Karpas-422 (cell line): ENCODE results near the gene ODF2. TPM values are rescaled to one million over a fixed set of nuclear protein-coding genes. Genes with fewer than 3 reads are reported as not detected.
"Not testable (repeated sequence)": the region's sequence is repeated elsewhere in the genome, so short reads cannot be mapped to it uniquely, and the experiment has no call there.

ENCODE experiments used
- DNase-seq: peaks from one replicate; pipeline ENCODE4 v3.0.0-alpha.2; 2015
- H2AFZ ChIP-seq: fragments of 200-600 bp; sonication (generic); 2 replicates; pipeline ENCODE4 v1.6.1; 2014; ENCODE audit warnings: antibody characterized with exemption, low read length, mixed read lengths
- H3K27ac ChIP-seq: fragments of 200-600 bp; sonication (generic); 2 replicates; pipeline ENCODE4 v1.5.1; 2014; ENCODE audit warnings: mild to moderate bottlenecking, low read length, moderate library complexity
- H3K27me3 ChIP-seq: fragments of 200-600 bp; sonication (generic); 2 replicates; pipeline ENCODE4 v1.6.1; 2014; ENCODE audit warnings: low read length, mixed read lengths
- H3K36me3 ChIP-seq: fragments of 200-600 bp; sonication (generic); 2 replicates; pipeline ENCODE4 v1.6.1; 2014; ENCODE audit warnings: low read length, mixed read lengths; ENCODE audit not compliant: insufficient read depth
- H3K4me1 ChIP-seq: fragments of 200-600 bp; sonication (generic); 2 replicates; pipeline ENCODE4 v1.6.1; 2014; ENCODE audit warnings: mild to moderate bottlenecking, low read length, mixed read lengths
- H3K4me2 ChIP-seq: fragments of 200-600 bp; sonication (generic); 2 replicates; pipeline ENCODE4 v1.6.1; 2014; ENCODE audit warnings: low read length, low read depth, mild to moderate bottlenecking; ENCODE audit not compliant: poor library complexity, severe bottlenecking
- H3K4me3 ChIP-seq: fragments of 200-600 bp; sonication (generic); 2 replicates; pipeline ENCODE4 v1.5.1; 2014; ENCODE audit warnings: mild to moderate bottlenecking, antibody characterized with exemption, low read length, mixed read lengths
- H3K79me2 ChIP-seq: fragments of 200-600 bp; sonication (generic); 2 replicates; pipeline ENCODE4 v1.6.1; 2014; ENCODE audit warnings: mild to moderate bottlenecking, low read length, mixed read lengths
- H3K9ac ChIP-seq: fragments of 200-600 bp; sonication (generic); 2 replicates; pipeline ENCODE4 v1.6.0; 2014; ENCODE audit warnings: low read length
- H3K9me2 ChIP-seq: fragments of 200-600 bp; sonication (generic), shearing (Covaris generic); replicated peaks from 2 replicates; pipeline ENCODE4 v1.6.0; 2014; ENCODE audit warnings: mild to moderate bottlenecking, low read length, moderate library complexity; ENCODE audit not compliant: insufficient read depth
- H3K9me3 ChIP-seq: fragments of 300-700, 200-600 bp; sonication (generic); 2 replicates; pipeline ENCODE4 v1.6.1; 2014; ENCODE audit warnings: low read length, mixed read lengths
- H4K20me1 ChIP-seq: fragments of 200-600 bp; sonication (generic); 2 replicates; pipeline ENCODE4 v1.6.1; 2014; ENCODE audit warnings: mild to moderate bottlenecking, antibody characterized with exemption, low read length, low read depth; ENCODE audit not compliant: insufficient read depth
- total RNA-seq: library from RNA; depleted of rRNA; stranded (reverse); fragments of >200 nt; shearing (Covaris generic); gene quantifications from 2 replicates; pipeline ENCODE4 v1.2.3, GENCODE V29; 2014; ENCODE audit warnings: low replicate concordance

ODF2 gene
- total RNA-seq, 1 experiment from 2014 or later: 37.8 TPM

DNA sequence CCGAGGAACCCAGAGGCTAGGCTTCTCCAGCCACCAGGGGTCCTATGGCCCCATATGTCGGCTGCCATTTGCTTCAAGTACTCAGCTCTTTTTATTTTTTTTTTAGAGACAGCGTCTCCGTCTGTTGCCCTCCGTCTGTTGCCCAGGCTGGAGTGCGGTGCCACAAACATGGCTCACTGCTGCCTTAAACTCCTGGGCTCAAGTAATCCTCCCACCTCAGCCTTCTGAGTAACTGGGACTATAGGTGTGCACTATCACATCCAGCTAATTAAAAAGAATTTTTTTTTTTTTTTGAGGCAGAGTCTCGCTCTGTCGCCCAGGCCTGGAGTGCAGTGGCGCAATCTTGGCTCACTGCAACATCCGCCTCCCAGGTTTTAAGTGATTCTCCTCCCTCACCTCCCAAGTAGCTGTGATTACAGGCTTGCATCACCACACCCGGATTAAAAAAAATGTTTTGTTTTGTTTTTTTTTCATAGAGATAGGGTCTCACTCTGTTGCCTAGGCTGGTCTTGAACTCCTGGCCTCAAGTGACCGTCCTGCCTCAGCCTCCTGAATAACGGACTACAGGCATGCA lies 26.2 kb upstream of the ODF2 start:
- no peaks in the 10 kb centered on the region for H3K79me2 ChIP-seq
- H2AFZ ChIP-seq: no peak overlapping the region
- H3K27me3 ChIP-seq: no peaks in the 10 kb centered on the region
- H3K4me1 ChIP-seq: no peaks in the 10 kb centered on the region
- no peak overlapping the region for H3K4me2 ChIP-seq
- H3K36me3 ChIP-seq: no peaks in the 10 kb centered on the region
- H3K27ac ChIP-seq: no peak overlapping the region
- H4K20me1 ChIP-seq: no peaks in the 10 kb centered on the region
- no peaks in the 10 kb centered on the region for H3K9me2 ChIP-seq
- DNase-seq: no peak
- H3K9ac ChIP-seq: no peak overlapping the region
- H3K9me3 ChIP-seq: no peaks in the 10 kb centered on the region
- no peak overlapping the region for H3K4me3 ChIP-seq

DNA sequence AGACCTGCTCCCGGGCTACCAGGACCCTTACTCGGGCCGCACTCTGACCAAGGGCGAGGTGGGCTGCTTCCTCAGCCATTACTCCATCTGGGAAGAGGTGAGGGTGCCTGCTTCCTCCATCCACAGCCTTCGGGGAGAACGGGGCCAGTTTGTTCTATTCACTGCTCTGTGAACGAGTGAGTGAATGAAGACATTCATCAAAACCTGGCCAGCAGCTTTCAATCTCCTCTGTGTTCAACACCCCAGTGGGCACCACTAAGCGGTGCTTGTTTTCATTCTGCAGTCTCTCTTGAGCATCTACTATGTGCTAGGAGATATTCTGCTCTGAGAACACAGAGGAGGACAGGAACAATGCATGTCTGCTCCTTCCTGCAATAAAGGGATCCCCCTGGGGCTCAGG lies 24.6 kb upstream of the ODF2 start:
- Histone ChIP-seq H4K20me1 (no peaks in the 10 kb centered on the region), H3K9ac (no peak overlapping the region), H3K27ac (no peak overlapping the region), H3K4me3 (no peak overlapping the region), H3K9me3 (no peaks in the 10 kb centered on the region), H3K79me2 (no peaks in the 10 kb centered on the region), H2AFZ (no peak overlapping the region), H3K4me1 (no peaks in the 10 kb centered on the region), H3K4me2 (no peak overlapping the region), H3K36me3 (no peaks in the 10 kb centered on the region), H3K27me3 (no peaks in the 10 kb centered on the region), H3K9me2 (no peaks in the 10 kb centered on the region)
- DNase-seq: no peak

DNA sequence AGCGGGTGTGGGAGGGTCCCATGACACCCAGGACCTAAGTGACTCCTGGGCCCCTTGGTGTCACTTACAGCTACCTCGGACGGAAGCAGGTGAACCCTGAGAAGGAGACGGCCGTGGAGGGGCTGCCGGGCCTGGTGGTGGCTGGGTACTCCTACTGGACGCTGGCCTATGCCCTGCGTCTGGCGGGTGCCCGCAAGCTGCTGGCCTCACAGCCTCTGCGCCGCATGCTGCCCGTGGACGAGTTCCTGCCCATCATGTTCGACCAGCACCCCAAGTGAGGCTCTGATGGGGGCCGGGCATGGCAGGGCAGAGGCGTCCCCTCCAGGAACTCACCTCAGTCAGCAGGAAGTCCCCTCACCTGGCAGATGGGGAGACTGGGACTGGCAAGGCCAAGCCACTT lies 21.5 kb upstream of the ODF2 start:
- Histone ChIP-seq H3K4me3 (no peak overlapping the region), H3K9me3 (no peaks in the 10 kb centered on the region), H3K9ac (no peak overlapping the region), H3K27me3 (no peaks in the 10 kb centered on the region), H3K4me2 (no peak overlapping the region), H3K36me3 (no peaks in the 10 kb centered on the region), H3K79me2 (no peaks in the 10 kb centered on the region), H3K9me2 (no peaks in the 10 kb centered on the region), H4K20me1 (no peaks in the 10 kb centered on the region), H3K27ac (no peak overlapping the region), H3K4me1 (peaks cover 12% of the 10 kb centered on the region), H2AFZ (no peak overlapping the region)
- no peak for DNase-seq

- Histone ChIP-seq H3K27me3 (no peaks in the 10 kb centered on the region), H2AFZ (no peak overlapping the region), H4K20me1 (no peaks in the 10 kb centered on the region), H3K4me1 (peaks cover 16% of the 10 kb centered on the region), H3K4me2 (no peak overlapping the region), H3K79me2 (no peaks in the 10 kb centered on the region), H3K4me3 (no peak overlapping the region), H3K27ac (no peak overlapping the region), H3K9ac (no peak overlapping the region), H3K9me3 (no peaks in the 10 kb centered on the region), H3K9me2 (no peaks in the 10 kb centered on the region), H3K36me3 (no peaks in the 10 kb centered on the region)
- no peak for DNase-seq
Observed at GRCh38 chr9:128435611-128436010, 20.2 kb upstream of the ODF2 start.

- Histone ChIP-seq H3K4me1 (peaks cover 16% of the 10 kb centered on the region), H3K27me3 (no peaks in the 10 kb centered on the region), H3K79me2 (no peaks in the 10 kb centered on the region), H3K4me3 (peak overlapping the region; percentile 65), H3K9ac (peak overlapping the region; percentile 70), H4K20me1 (no peaks in the 10 kb centered on the region), H2AFZ (peak overlapping the region; percentile 40), H3K27ac (peak overlapping the region; percentile 92), H3K9me2 (no peaks in the 10 kb centered on the region), H3K9me3 (no peaks in the 10 kb centered on the region), H3K4me2 (peak overlapping the region; percentile 90), H3K36me3 (no peaks in the 10 kb centered on the region)
- peak; percentile 95 for DNase-seq
Observed at GRCh38 chr9:128438343-128439109, 17.3 kb upstream of the ODF2 start.

DNA sequence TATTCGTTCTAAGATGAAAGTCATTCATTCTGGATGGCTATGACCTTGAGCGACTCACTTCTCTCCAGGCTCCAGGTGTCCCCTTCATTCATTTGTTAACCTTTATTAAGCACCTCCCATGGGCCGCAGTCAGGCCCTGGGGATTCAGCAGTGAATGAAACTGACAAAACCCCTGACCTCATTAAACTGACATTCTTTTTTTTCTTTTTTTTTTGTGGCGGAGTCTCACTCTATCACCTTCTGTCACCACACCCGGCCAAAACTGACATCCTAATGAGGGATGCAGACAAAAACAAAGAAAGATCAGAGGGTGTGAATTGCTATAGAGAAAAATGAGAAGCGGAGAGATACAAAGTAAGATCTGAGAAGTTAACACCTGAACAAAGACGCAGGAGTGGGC lies 16.5 kb upstream of the ODF2 start:
- H3K36me3 ChIP-seq: no peaks in the 10 kb centered on the region
- H3K4me3 ChIP-seq: peak overlapping the region; percentile 65
- no peaks in the 10 kb centered on the region for H3K79me2 ChIP-seq
- H3K9ac ChIP-seq: peak overlapping the region; percentile 70
- H3K27ac ChIP-seq: peak overlapping the region; percentile 92
- DNase-seq: peak; percentile 91
- H3K9me3 ChIP-seq: no peaks in the 10 kb centered on the region
- H3K4me1 ChIP-seq: peaks cover 16% of the 10 kb centered on the region
- H3K27me3 ChIP-seq: no peaks in the 10 kb centered on the region
- H2AFZ ChIP-seq: peak overlapping the region; percentile 40
- peak overlapping the region; percentile 90 for H3K4me2 ChIP-seq
- H4K20me1 ChIP-seq: no peaks in the 10 kb centered on the region
- no peaks in the 10 kb centered on the region for H3K9me2 ChIP-seq

GRCh38 chr9:128442150-128442549 lies 13.7 kb upstream of the ODF2 start:
- Histone ChIP-seq H3K79me2 (no peaks in the 10 kb centered on the region), H3K36me3 (no peaks in the 10 kb centered on the region), H2AFZ (no peak overlapping the region), H3K9me2 (no peaks in the 10 kb centered on the region), H4K20me1 (no peaks in the 10 kb centered on the region), H3K4me2 (no peak overlapping the region), H3K27me3 (no peaks in the 10 kb centered on the region), H3K4me3 (no peak overlapping the region), H3K4me1 (peaks cover 16% of the 10 kb centered on the region), H3K27ac (no peak overlapping the region), H3K9ac (no peak overlapping the region), H3K9me3 (no peaks in the 10 kb centered on the region)
- DNase-seq: no peak

DNA sequence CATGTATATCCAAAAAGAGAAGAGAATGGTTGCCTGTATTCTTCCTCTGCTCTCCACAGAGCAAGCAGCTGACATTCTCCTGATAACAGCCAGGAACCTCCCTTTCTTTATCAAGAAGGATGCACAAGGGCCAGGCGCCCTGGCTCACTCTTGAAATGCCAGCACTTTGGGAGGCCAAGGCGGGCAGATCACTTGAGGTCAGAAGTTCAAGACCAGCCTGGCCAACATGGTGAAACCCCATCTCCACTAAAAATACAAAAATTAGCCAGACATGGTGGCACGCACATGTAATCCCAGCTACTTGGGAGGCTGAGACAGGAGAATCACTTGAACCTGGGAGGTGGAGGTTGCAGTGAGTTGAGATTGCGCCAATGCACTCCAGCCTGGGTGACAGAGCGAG lies 9.3 kb upstream of the ODF2 start:
- not testable (repeated sequence) for H3K4me1 ChIP-seq, H3K36me3 ChIP-seq, H3K9me3 ChIP-seq, H3K27ac ChIP-seq, H4K20me1 ChIP-seq, H2AFZ ChIP-seq, DNase-seq, H3K4me2 ChIP-seq, H3K9me2 ChIP-seq, H3K4me3 ChIP-seq, H3K27me3 ChIP-seq, H3K9ac ChIP-seq, H3K79me2 ChIP-seq
